Stimulated activated CD8-positive, alpha-beta memory T cell treated with anti-CD3 and anti-CD28 coated beads, Interleukin-12 subunit alpha, Interleukin-12 subunit beta, amount 100 ng/mL, for 24 hours (primary cell): ENCODE data around the gene ZNF79.

ENCODE experiments used
- DNase-seq: peaks from one replicate; pipeline ENCODE4 v3.0.0-alpha.2; 2020; ENCODE audit errors: extremely low read depth

The ZNF79 gene

GRCh38 chr9:127426756-127427155 is 2.6 kb downstream of the ZNF79 start:
- DNase-seq = no peak

- DNase-seq = no peak
Observed at GRCh38 chr9:127428348-127428747, 4.2 kb downstream of the ZNF79 start.

GRCh38 chr9:127430415-127430814 is 6.2 kb downstream of the ZNF79 start:
- no peak for DNase-seq

GRCh38 chr9:127437497-127438264 is 13.5 kb downstream of the ZNF79 start:
- DNase-seq = no peak

DNA sequence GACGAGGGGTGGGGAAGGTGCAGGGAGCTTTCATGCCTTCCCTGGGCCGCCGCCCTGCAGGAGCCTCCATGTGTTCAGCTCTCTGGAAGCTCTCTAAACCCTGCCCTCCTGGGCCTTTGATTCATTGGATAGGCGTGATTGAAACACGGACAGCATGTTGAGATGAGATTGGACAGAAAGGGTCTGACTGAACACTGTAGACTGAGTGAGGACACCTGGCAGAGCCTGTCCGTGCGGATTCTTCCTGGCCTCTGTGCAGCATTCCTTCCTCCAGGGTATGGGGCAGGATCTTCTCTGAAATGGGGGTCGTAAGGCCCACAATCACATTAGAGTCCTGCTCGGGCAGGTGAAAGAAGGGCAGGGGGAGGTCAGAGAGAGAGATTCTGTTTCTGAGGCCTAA is 14.2 kb downstream of the ZNF79 start:
- DNase-seq = no peak

- no peak for DNase-seq
Observed at GRCh38 chr9:127444283-127444920, 20.2 kb downstream of the ZNF79 start.

- DNase-seq = no peak
Observed at GRCh38 chr9:127444921-127445850, 21.0 kb downstream of the ZNF79 start.

GRCh38 chr9:127445851-127446712 is 21.9 kb downstream of the ZNF79 start:
- no peak for DNase-seq

- no peak for DNase-seq
Observed at GRCh38 chr9:127446713-127447415, 22.7 kb downstream of the ZNF79 start.

GRCh38 chr9:127447416-127448111 is 23.4 kb downstream of the ZNF79 start:
- DNase-seq = no peak

DNA sequence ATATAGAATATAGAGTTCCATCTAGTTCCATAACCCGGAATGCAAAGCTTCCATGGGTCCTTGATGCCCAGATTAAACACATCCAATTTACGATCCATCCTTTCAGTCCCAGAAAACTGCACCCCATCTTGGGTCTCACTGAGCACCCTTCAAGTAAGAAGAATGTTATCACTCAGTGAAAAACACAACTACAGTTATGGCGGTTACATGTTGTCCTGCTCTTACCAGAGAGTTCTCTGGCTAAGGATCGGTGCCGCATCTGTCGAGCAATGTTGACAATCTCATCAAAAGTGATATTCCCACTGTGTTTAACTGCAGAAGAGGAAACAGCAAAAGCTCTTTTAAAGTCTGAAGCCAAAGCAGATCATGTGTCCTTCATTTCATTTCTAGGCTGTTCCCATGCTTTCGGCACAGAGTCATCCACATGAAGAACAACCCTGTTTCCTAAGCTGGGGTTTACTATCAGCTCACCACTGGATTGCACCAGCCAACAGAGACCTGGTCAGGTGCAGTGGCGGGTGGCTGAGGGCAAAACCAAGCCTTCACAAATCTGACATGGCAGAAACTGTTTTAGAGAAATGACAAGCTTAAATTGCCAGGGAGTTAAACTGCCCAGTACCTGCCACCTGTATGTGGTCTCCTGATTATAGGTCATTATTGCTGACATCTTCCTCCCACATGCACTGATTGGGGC is 24.1 kb downstream of the ZNF79 start:
- DNase-seq = no peak

DNA sequence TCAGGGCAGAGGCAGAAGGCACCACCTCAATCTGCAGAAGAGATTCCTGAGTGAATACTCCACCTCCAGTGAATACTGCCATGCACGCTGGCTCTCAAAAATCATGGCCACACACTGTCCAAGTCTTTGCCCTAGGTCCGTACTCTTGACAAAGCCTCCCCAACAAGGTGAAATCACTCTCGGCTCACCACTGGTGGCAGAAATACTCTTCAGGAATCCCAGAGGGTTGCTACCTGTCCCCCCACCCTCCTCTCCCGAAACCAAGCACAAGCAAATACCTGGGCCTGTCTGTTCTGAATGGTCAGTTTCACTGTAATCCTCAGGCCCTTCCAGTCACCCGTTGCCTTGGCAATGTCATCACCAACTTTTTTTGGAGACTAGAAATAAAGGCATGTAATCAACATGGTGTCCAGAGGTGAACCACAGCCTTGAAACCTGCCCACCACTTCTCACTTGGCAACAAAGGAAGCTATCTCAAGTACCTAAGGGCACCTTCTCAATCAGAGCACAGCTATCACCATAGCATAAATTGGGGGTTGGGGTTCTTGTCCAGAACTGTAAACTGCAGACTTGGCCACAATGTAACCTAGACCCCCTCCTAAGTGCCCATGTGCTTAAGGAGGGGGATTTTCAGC is 25.3 kb downstream of the ZNF79 start:
- DNase-seq = no peak

- DNase-seq = no peak
Observed at GRCh38 chr9:127450243-127450760, 26.1 kb downstream of the ZNF79 start.

- DNase-seq = peak; percentile 91
Observed at GRCh38 chr9:127450830-127451607, 26.8 kb downstream of the ZNF79 start, which contains the start of the genes LRSAM1 and RPL12. Gene LRSAM1, plus strand, starts transcription at chr9:127451510. Its CDS starts 3,018 bp downstream, at chr9:127454528. Gene RPL12, minus strand, starts transcription at chr9:127451406. Its CDS starts 89 bp downstream, at chr9:127451317.

DNA sequence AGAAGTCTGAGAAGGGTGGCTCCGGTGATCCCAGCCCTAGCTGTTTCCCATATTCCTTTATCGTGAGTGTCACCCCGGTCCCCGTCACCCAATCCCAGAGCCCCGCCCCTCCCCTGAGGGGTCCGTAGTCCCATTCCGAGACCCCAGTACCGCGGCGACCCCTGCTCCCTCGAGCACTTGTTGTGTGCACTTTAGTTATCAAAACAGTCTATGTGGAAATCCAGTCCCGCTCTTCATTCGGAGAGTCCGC is 27.4 kb downstream of the ZNF79 start:
- no peak for DNase-seq

DNA sequence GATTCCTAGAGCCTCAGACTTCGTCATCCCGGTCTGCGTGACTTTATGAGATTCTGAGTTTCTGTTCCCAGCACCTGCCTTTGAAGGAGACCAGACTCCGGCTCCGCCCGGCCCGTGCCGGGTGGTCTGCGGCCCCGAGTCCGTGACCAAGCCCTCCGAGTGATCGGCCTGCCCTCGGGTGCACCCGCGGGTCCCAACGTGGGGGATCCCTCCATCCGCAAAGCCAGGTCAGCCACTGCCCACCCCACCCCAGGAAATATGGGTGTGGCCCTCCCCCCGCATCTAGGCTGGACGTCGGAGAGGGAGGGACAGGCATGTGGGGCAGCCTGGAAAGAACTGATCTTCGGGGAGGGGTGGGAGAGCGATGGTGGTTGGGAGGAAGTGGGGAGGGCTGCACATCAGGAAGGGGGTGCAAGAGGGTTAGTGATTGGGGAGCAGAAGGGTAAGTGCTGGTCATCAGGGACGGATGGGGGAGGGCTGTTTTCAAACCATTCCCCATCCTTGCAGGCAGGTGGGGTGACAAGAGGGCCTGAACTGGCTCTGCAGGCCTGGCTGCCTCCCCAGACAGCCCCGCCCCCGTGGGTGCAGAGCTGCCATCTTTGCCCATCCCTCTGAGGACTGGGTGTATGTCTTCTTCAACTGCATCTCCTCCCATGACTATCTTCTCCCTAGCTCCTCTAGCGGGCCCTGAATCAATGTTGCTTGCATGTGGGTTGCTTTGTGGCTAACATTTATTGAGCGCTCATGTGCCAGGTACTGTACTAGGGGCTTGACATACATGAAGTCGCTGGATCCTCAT is 27.9 kb downstream of the ZNF79 start:
- no peak for DNase-seq

DNA sequence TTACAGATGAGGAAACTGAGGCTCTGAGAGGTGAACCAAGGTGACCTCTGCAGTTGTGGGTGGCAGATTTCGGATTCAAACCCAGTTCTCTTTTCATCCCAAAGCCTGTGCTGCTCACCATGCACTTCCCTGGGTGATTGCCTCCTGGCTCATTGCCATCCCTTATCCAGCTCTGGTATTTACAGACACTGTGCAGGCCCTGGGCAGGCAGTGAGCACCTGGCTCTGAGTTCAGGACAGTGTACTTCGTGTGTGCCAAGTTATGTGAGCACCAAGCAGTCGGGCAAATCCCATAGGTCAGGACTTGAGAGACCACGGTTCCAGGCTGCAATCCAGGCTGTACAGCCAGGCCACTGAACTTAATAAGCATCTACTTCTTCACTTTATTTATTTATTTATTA is 28.5 kb downstream of the ZNF79 start:
- no peak for DNase-seq
